PC-3 (cell line): ENCODE measurements around the gene TRAPPC10. TPM values are rescaled to one million over a fixed set of nuclear protein-coding genes. Genes with fewer than 3 reads are reported as not detected.

Experiments used
- ATAC-seq: fragments of 200-7000 bp; cut with Tn5 transposase; 2 replicates; pipeline ENCODE4 v1.9.1; 2020; ENCODE audit warnings: mild to moderate bottlenecking, moderate library complexity
- BruUV-seq: library from RNA; stranded (reverse); fragments of 400-500 nt; replicated peaks from 2 replicates; lab custom pipeline; 2021; lab: Mats Ljungman, UMichigan
- CTCF ChIA-PET: fragments of 300-600 bp; sonication (Branson Sonifier 250); formaldehyde crosslinking; loops from one replicate; lab custom pipeline; 2022; ENCODE audit warnings: antibody characterized with exemption; lab: Charles Lee
- POLR2A ChIA-PET: fragments of 300-600 bp; sonication (Branson Sonifier 250); formaldehyde crosslinking; loops from one replicate; lab custom pipeline; 2022; ENCODE audit warnings: antibody characterized with exemption; ENCODE audit not compliant: unreplicated experiment; lab: Charles Lee
- DNase-seq: peaks from one replicate; pipeline ENCODE4 v3.0.0-alpha.2; 2015
- H2AFZ ChIP-seq: fragments of 300-600 bp; sonication (generic); 2 replicates; pipeline ENCODE4 v1.6.0; 2016; ENCODE audit warnings: antibody characterized with exemption, low read length
- H3F3A ChIP-seq: fragments of 300-600 bp; sonication (generic); one replicate; pipeline ENCODE4 v1.6.0; 2017; ENCODE audit warnings: antibody characterized with exemption, low read length, control low read depth, mild to moderate bottlenecking; ENCODE audit not compliant: unreplicated experiment
- H3K27ac ChIP-seq: fragments of 300-600 bp; sonication (generic); 2 replicates; pipeline ENCODE4 v1.5.1; 2016; ENCODE audit warnings: mild to moderate bottlenecking, low read length
- H3K27me3 ChIP-seq: fragments of 300-600 bp; sonication (generic); 2 replicates; pipeline ENCODE4 v1.6.1; 2016; ENCODE audit warnings: low read length, mixed read lengths
- H3K36me3 ChIP-seq: fragments of 300-600 bp; sonication (generic); 2 replicates; pipeline ENCODE4 v1.6.1; 2016; ENCODE audit warnings: low read depth, mixed run types, low read length, mixed read lengths
- H3K4me1 ChIP-seq: fragments of 300-600 bp; sonication (generic); 2 replicates; pipeline ENCODE4 v1.5.1; 2016; ENCODE audit warnings: low read length; ENCODE audit not compliant: insufficient read depth
- H3K4me2 ChIP-seq: fragments of 300-600 bp; sonication (generic); 2 replicates; pipeline ENCODE4 v1.6.0; 2016; ENCODE audit warnings: low read length
- H3K4me3 ChIP-seq: fragments of 300-600 bp; sonication (generic); 2 replicates; pipeline ENCODE4 v1.5.1; 2016; ENCODE audit warnings: mild to moderate bottlenecking, low read length, mixed read lengths
- H3K79me2 ChIP-seq: fragments of 300-600 bp; sonication (generic); 2 replicates; pipeline ENCODE4 v1.6.1; 2017; ENCODE audit warnings: low read length, mixed read lengths
- H3K9ac ChIP-seq: fragments of 300-600 bp; sonication (generic); 2 replicates; pipeline ENCODE4 v1.6.0; 2016; ENCODE audit warnings: mild to moderate bottlenecking, low read length
- H3K9me2 ChIP-seq: fragments of 300-600 bp; sonication (generic); replicated peaks from 2 replicates; pipeline ENCODE4 v1.6.1; 2016; ENCODE audit warnings: mixed run types, low read length, mixed read lengths
- H3K9me3 ChIP-seq: fragments of 300-600 bp; sonication (generic); 2 replicates; pipeline ENCODE4 v1.6.1; 2016; ENCODE audit warnings: low read length, mixed read lengths
- H4K20me1 ChIP-seq: fragments of 300-600 bp; sonication (generic); 2 replicates; pipeline ENCODE4 v1.6.1; 2016; ENCODE audit warnings: low read length, mixed read lengths
- CTCF ChIP-seq: fragments of 300-600 bp; sonication (generic); conservative IDR thresholded peaks from 2 replicates; pipeline ENCODE4 v1.5.1; 2017; ENCODE audit warnings: antibody characterized with exemption, low read depth, mild to moderate bottlenecking, low read length
- EZH2 ChIP-seq: fragments of 300-600 bp; sonication (generic); IDR thresholded peaks from one replicate; pipeline ENCODE4 v1.6.1; 2017; ENCODE audit warnings: antibody characterized with exemption, mild to moderate bottlenecking, low read length; ENCODE audit not compliant: unreplicated experiment
- EZH2phosphoT487 ChIP-seq: fragments of 300-600 bp; sonication (generic); IDR thresholded peaks from 2 replicates; pipeline ENCODE4 v1.6.1; 2018; ENCODE audit warnings: mild to moderate bottlenecking, antibody characterized with exemption, low read length, borderline replicate concordance
- intact Hi-C: fragments of 100-400 bp; cut with micrococcal nuclease; formaldehyde crosslinking; loops from 2 replicates; pipeline ENCODE4 v1.9.0; 2023
- total RNA-seq: library from RNA; depleted of rRNA; stranded (reverse); fragments of >200 nt; gene quantifications from 2 replicates; pipeline ENCODE4 v1.2.3, GENCODE V29; 2014

Gene TRAPPC10
- total RNA-seq, 1 experiment from 2014 or later = 31.4 TPM

DNA sequence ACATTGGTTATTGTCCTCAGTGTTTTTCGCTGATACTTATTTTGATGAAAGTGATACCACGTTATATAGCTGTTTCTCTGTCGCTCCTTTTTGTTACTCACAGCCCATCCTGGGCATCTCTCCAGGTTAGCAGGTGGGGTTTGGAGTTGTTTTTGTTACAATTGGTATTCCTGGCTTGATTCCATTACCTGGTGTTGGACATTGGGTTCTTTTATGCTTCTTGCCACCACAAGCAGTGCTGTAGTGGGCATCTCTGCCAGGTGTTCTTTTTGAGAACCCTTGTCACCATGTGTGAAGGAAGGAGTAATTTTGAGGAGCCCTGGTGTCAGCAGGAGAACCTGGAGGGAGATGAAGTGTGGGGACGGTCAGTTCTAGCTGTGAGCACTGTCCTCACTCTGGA is 47.6 kb downstream of the TRAPPC10 start:
- no peak overlapping the region for H2AFZ ChIP-seq
- TSS peak; percentile 15 for BruUV-seq
- DNase-seq (no peak), ATAC-seq (no peak)
- ChIA-PET CTCF (no interaction called here), POLR2A (no interaction called here)
- no peaks in the 10 kb centered on the region for H4K20me1 ChIP-seq
- H3F3A ChIP-seq = no peaks in the 10 kb centered on the region
- TF ChIP-seq EZH2phosphoT487 = no peak
- no peak for TF ChIP-seq EZH2
- TF ChIP-seq CTCF = no peak
- no peaks in the 10 kb centered on the region; the same call in 1 of the 2 replicates for H3K79me2 ChIP-seq
- no peaks in the 10 kb centered on the region for H3K9me2 ChIP-seq
- H3K4me1 ChIP-seq = no peaks in the 10 kb centered on the region
- H3K4me3 ChIP-seq = no peak overlapping the region
- H3K9me3 ChIP-seq = no peaks in the 10 kb centered on the region
- peaks cover 38% of the 10 kb centered on the region for H3K36me3 ChIP-seq
- no peak overlapping the region for H3K9ac ChIP-seq
- intact Hi-C loops = no loop called here
- no peak overlapping the region for H3K4me2 ChIP-seq
- H3K27me3 ChIP-seq = no peaks in the 10 kb centered on the region
- no peak overlapping the region for H3K27ac ChIP-seq

- TF ChIP-seq EZH2phosphoT487 (no peak), EZH2 (no peak), CTCF (no peak)
- H3K79me2 ChIP-seq = no peaks in the 10 kb centered on the region; the same call in 1 of the 2 replicates
- H3K36me3 ChIP-seq = peaks cover 34% of the 10 kb centered on the region
- no peaks in the 10 kb centered on the region for H4K20me1 ChIP-seq
- H3F3A ChIP-seq = no peaks in the 10 kb centered on the region
- no peaks in the 10 kb centered on the region for H3K9me2 ChIP-seq
- ChIA-PET POLR2A (no interaction called here), CTCF (no interaction called here)
- no peak overlapping the region for H2AFZ ChIP-seq
- intact Hi-C loops = no loop called here
- DNase-seq = no peak
- no peak overlapping the region for H3K27ac ChIP-seq
- no peak overlapping the region for H3K9ac ChIP-seq
- H3K4me1 ChIP-seq = no peaks in the 10 kb centered on the region
- no peak overlapping the region for H3K4me3 ChIP-seq
- H3K27me3 ChIP-seq = no peaks in the 10 kb centered on the region
- H3K9me3 ChIP-seq = no peaks in the 10 kb centered on the region
- no peak overlapping the region for H3K4me2 ChIP-seq
- no peak; the same call in 1 of the 2 replicates for ATAC-seq
- no TSS peak for BruUV-seq
These were observed 50.3 kb downstream of the TRAPPC10 start for GRCh38 chr21:44062380-44062779.

DNA sequence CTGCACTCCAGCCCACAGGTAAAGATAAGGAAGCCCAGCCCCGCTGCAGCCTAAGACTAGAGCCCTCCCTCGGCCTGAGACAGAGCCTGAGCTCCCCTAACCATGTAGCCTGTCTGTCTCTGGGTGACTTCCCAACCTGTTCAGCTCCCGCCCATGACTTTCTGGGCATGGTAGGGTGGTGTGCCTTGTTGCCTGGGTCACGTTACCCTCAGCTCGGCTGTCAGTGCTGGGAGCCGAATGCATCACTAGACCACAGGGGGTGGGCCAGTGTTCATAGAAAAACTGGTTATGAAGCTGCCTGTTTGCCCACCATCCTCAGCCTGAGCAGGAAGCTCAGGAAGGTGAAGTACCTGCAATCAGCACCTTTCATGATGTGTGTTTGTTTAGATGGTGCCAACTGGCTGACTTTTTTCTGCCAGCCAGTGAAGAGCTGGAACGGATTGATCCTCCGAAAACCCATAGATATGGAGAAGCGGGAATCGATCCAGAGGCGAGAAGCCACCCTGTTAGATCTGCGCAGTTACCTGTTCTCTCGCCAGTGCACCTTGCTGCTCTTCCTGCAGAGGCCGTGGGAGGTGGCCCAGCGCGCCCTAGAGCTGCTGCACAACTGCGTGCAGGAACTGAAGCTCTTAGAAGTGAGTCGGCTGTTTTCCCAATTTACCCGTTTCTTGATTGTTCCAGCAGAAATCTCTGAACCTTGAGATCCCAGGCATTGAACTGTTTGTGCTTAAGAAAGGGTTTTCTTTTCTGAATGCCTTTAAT is 51.2 kb downstream of the TRAPPC10 start:
- intact Hi-C loops = no loop called here

More for the DNA sequence above, 51.2 kb downstream of the TRAPPC10 start:
- no peaks in the 10 kb centered on the region for H3F3A ChIP-seq
- H3K9ac ChIP-seq = no peak overlapping the region
- no peaks in the 10 kb centered on the region for H3K27me3 ChIP-seq
- no peak overlapping the region for H3K27ac ChIP-seq
- TF ChIP-seq EZH2 (no peak), CTCF (no peak), EZH2phosphoT487 (no peak)
- ChIA-PET POLR2A (no interaction called here), CTCF (no interaction called here)
- H3K9me3 ChIP-seq = no peaks in the 10 kb centered on the region
- BruUV-seq = no TSS peak
- no peaks in the 10 kb centered on the region for H3K9me2 ChIP-seq
- H3K4me2 ChIP-seq = no peak overlapping the region
- DNase-seq = no peak
- H3K36me3 ChIP-seq = peaks cover 33% of the 10 kb centered on the region
- ATAC-seq = no peak
- no peaks in the 10 kb centered on the region; the same call in 1 of the 2 replicates for H3K79me2 ChIP-seq
- H4K20me1 ChIP-seq = no peaks in the 10 kb centered on the region
- no peak overlapping the region for H3K4me3 ChIP-seq
- H3K4me1 ChIP-seq = no peaks in the 10 kb centered on the region
- H2AFZ ChIP-seq = no peak overlapping the region
